Activated CD4-positive, CD25-positive, alpha-beta regulatory T cell treated with anti-CD3 and anti-CD28 coated beads, Interleukin-2, amount 50 U/mL, for 72 hours (primary cell): ENCODE results near the gene VSIG8.
"Not testable (repeated sequence)": the region's sequence is repeated elsewhere in the genome, so short reads cannot be mapped to it uniquely, and the experiment has no call there.

Experiments
- DNase-seq: peaks from one replicate; pipeline ENCODE4 v3.0.0; 2021

Gene VSIG8

GRCh38 chr1:159862557-159862956, at the start of gene VSIG8:
Gene VSIG8, minus strand, starts transcription at chr1:159862657. Its CDS starts 136 bp downstream, at chr1:159862521.
- DNase-seq = no peak

- no peak for DNase-seq
Measured at GRCh38 chr1:159911326-159912070, 49.0 kb upstream of the VSIG8 start.

GRCh38 chr1:159908031-159908940, 45.8 kb upstream of the VSIG8 start:
- DNase-seq = no peak

DNA sequence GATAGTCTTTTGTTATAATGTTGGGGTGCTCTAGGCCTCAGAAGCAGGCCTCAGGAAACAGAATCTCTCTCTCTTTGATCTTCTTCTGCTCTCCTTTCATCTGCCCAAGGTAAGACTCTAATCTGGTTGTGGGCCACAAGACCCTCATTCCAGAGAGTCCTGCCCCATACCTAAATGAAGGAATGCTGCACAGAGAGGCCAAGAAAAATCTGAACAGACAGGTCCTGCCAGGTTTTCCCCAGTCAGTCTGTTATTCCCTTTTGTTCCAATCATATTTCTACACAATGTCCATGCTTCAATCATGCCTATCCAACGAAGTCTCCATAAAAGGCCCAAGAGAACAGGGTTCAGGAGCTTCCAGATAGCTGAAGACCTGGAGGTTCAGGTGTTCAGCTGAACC, 44.5 kb upstream of the VSIG8 start:
- no peak for DNase-seq

DNA sequence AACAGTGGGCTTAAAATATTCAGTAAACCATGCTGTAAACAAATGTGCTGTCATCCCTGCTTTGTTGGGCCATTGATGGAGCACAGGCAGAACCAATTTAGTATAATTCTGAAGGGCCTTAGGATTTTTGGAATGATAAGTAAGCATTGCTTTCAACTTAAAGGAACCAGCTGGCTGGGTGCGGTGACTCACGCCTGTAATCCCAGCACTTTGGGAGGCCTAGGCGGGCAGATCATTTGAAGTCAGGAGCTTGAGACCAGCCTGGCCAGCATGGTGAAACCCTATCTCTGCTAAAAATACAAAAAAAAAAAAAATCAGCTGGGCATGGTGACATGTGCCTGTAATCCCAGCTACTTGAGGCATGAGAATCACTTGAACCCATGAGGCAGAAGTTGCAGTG, 41.6 kb upstream of the VSIG8 start:
- not testable (repeated sequence) for DNase-seq

DNA sequence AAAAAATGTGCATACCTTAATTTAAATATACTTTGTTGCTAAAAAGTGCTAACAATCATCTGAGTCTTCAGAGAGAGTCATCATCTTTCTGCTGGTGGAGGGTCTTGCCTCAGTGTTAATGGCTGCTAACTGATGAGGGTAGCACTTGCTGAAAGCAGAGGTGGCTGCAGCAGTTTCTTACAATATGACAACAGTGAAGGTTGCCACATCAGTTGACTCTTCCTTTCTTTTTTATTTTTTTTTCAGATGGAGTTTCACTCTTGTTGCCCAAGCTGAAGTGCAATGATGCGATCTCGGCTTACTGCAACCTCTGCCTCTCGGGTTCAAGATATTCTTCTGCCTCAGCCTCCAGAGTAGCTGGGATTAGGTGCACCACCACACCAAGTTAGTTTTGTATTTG, 40.1 kb upstream of the VSIG8 start:
- no peak for DNase-seq

- no peak for DNase-seq
Measured at GRCh38 chr1:159900755-159901360, 38.4 kb upstream of the VSIG8 start.

DNA sequence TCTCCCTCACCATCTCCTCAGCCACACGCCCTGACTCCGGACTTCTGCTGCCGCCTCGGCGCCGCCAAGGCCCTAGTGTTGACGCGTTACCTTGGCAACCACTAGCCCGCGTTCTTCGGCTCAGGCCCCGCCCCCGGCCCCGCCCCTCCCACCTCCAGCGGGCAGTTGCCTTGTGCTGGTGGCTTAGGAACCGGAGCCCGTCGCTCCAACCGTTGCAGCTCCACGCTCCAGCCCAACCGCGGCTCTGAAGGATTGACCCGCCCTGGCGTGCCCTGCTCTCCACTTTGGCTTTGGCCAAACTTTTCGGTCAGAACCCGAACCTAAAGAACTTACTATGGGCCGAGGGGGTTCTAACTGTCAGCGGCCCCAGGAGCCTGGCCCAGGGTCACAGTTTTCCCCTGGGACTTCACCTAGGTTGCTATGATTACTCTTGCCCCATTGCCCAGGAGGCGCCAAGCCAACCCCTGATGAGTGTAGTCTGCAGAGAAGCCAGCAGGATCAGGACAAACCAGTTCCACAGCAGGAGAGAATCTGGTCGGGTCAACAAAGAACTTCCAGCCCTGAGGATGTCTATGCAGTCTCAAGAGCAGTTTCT, 37.7 kb upstream of the VSIG8 start, which contains the start of gene CFAP45:
Gene CFAP45 (minus strand): TSS at position 80 of the 595 bp plus-strand sequence. CDS start 67 bp downstream, at position 13.
- no peak for DNase-seq

- not testable (repeated sequence) for DNase-seq
Measured at GRCh38 chr1:159899634-159900033, 37.2 kb upstream of the VSIG8 start.

DNA sequence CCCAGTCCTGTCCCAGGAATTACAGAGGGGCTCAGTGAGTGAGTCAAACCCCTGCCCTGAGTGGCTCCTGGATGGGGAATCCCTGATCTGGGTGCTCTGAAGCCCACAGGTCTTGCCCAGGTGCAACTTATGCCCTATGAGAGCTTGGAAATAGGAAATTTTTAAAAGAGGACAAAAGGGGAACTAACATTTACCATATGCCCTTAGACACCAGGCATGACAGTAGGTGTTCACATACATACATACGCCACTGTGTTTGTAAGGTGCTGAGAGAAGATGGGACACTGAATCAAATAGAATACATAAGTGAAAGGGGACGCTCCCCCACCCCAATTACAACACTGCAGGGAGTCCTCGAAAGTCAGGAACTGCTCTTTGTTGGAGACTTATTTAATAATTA, 36.1 kb upstream of the VSIG8 start:
- DNase-seq = no peak

DNA sequence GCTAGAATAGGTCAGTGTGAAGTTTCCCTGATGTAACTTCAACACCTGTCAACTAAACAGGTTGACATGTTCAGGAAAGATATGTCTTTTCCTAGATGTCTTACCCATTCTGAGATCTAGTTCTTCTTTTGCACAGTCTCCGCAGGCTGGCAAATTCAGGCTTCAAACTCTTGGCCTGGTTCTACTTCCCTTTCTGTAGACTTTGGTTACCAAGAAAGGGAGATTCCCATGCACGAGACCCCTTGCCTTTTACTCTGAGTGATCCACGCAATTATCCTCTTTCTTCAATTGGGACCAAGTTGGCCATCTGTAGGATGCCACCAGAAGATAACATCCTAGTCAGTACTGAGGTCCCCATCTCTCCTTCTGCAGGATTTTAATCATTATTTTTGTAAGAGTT, 35.5 kb upstream of the VSIG8 start:
- DNase-seq = no peak

GRCh38 chr1:159896546-159896930, 34.1 kb upstream of the VSIG8 start:
- DNase-seq = no peak

GRCh38 chr1:159895836-159896545, 33.5 kb upstream of the VSIG8 start:
- no peak for DNase-seq

- DNase-seq = no peak
Measured at GRCh38 chr1:159895286-159895685, 32.8 kb upstream of the VSIG8 start.

- DNase-seq = no peak
Measured at GRCh38 chr1:159892944-159893343, 30.5 kb upstream of the VSIG8 start.

GRCh38 chr1:159891275-159892157, 29.1 kb upstream of the VSIG8 start:
- peak; percentile 71 for DNase-seq

DNA sequence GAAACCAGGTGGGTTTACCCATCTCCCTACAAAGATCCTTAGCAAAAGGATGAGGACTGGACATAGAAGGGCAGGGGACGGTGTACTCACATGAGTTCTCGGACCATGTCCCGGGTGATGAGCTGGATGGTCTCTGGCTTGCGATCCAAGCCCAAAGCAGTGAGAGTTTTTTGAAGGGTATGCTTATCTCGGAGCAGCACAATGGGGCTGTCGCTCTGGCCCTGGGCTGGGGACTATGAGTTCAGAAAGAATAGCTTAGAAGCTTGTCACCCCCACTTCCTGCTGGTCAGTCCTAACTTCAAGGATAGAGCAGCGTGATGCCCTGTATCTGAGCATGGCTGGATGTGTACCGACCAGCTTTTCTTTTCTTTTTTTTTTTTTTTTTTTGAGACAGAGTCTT, 27.9 kb upstream of the VSIG8 start:
- no peak for DNase-seq

DNA sequence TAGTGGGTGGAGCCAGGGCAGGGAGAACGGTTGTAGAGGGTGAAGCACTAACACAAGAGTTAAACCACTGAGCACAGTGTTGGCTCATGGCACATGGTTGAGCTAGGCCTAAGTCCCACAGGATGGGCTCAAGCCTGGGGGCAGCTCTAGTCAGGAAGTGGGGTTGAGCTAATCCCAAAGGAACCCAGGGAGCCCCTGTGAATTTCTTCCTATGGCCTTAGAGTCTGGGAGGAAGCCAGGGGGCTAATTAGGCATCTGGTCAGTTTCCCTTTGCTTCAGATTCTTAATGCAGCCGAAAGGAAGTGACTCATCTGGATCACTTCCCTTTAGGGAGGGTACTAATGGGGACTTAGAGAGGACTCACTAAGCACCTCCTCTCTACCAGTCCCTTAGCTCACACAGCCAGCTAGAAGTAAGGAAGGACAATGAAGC, 27.4 kb upstream of the VSIG8 start:
- DNase-seq = no peak

- DNase-seq = no peak
Measured at GRCh38 chr1:159889202-159889601, 26.7 kb upstream of the VSIG8 start.

- no peak for DNase-seq
Measured at GRCh38 chr1:159884296-159884695, 21.8 kb upstream of the VSIG8 start.

- DNase-seq = no peak
Measured at GRCh38 chr1:159883134-159883533, 20.7 kb upstream of the VSIG8 start.
